Measurements from ENCODE around the gene KIAA1614.

GRCh38 chr1:180976191-180976590 is 63.5 kb downstream of the KIAA1614 start:
- TF ChIP-seq CTCF (optimal IDR thresholded peaks at IDR 0.05 in 1 of 3, IDR thresholded peaks at IDR 0.05 in 1 of 3, conservative IDR thresholded peaks at IDR 0.05 in 1 of 3; ENCODE audit: extremely low read depth in 1 of 3, insufficient read depth in 2 of 3, low read length in 3 of 3) (no peak), EZH2 (IDR thresholded peaks at IDR 0.05; ENCODE audit: low read length) (no peak)
